GM21619 (cell line): ENCODE results near the gene PLD5.

Experiments used
- ATAC-seq: cut with Tn5 transposase; IDR thresholded peaks from one replicate; pipeline ENCODE4 v1.9.1; 2021; ENCODE audit not compliant: unreplicated experiment

PLD5 gene

DNA sequence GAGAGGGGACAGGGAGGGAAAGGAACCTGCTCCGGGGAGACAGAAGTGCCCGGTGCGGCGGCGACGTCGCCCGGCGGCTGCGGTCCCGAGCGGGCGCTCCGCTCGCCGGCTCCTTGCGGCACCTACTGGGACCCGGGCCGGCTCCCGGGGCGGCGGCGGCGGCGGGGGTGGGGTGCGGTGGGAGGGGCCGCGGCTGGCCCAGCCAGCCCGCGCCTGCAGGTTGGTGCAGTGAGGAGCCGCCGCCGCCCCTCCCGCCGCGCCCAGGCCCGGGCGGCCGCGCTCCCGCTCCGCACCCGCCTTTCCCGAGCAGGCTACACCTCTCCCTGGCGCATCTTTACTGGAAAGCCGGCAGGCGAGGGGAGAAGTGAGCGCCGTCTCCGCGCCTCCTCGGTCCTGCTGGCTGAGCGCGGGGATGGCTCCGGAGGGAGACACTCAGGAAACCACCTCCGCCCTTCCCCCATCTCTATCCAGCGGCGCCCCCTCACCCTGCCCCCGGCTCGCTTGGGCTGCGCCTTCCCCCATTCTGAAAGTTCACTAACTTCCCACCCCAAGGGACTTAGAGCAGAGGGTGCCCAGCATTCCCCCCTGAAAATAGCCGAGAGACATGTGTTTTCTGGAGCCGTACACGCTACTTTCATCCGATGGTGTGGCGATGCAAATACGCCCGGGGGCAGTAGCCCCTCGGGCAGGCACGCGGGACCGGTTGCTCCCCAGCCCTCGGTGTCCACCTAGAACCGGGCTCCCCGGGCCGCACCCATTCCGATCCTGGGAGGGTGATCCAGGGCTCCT, at the start of gene PLD5:
PLD5 (minus strand) TSS at position 127 of the 789 bp plus-strand sequence.
- no peak for ATAC-seq

DNA sequence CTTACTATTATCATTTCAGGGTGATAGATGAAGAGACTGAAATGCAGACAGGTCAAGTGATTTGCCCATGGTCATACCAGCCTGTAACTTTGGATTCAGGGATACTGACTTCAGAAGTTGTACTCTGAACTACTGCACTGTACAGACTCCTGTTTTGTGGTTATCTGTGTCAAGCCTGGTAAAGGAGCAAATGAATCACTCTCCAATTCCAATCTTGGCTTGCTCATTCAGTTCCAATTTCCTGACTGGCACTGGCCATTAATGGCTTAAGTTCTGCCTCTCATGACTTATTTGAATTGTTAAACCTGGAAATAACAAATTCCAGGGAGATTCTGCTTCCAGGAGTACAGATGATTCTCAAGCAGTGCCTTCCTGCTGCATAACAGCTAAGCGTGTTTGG, 45.4 kb upstream of the PLD5 start:
- ATAC-seq: no peak

DNA sequence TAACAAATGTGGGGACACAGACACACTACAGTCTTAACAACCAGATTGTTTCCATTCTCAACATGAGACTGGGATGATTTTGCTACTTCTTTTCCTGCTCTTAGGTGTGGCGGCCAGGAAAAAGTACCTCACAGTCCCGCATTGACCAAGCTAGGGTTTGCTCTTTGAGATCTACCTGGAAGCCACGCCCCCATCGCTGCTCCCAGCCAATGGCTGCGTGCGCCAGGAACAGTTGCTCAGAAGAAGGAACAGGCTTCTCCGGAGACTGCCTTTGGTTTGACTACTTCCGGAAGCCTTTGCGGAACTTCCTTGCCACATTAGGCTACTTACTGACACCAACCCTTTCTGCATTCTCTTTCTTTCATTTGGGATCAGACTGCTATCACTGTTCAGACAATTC, 44.2 kb upstream of the PLD5 start:
- ATAC-seq: no peak

DNA sequence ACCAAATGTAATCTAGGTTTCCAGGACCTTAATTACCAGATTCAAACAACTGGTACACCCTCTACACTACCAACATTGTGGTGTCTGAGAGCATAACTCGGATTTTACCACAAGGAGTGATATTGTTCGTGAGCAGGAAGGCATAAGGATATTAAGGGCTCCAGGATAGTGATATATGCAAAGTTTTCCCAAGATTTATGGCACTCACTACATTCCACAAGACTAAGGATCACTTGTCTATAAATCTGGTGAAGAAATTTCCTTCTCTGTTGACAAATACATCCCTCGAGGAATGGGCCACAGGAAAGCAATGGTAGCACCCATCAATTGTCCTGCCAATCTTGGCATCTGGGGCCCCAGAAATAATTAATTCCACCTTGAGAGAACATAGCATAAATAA, 43.1 kb upstream of the PLD5 start:
- ATAC-seq: no peak

DNA sequence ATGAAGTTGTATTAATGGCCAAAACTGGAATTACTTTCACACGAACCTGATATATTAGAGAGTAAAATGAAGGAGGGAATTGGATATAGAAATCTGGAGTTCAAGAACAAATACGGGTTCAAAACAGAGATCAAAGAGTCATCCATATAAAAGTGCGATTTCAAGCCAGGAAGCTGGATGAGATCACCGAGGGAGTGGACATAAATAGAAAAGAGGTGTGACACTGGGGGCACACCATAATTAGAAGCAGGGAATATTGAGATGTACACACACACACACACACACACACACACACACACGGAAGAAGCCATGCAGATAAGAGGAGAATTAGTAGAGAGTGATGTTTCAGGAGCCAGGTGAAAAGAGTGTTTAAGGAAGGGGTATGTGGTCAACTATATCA, 32.3 kb upstream of the PLD5 start:
- ATAC-seq: no peak

DNA sequence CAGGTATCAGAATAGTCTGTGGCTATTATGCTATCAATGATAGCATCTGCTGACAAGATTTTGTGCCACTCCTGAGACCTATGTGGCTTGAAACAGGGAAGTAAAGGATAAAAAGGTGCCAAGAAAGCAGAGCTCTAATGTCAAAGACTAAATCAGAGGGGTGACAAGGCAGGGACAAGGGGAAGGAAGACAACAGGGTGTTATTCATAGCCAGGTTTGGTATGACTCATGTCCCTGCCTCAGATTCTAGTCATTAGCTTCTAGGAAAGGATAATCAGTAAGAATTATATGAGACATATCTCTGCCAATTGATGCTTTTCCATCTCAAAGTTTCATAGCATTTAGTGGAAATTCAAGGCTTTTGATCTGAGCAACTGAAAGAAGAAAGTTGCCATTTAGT, 31.8 kb upstream of the PLD5 start:
- no peak for ATAC-seq

DNA sequence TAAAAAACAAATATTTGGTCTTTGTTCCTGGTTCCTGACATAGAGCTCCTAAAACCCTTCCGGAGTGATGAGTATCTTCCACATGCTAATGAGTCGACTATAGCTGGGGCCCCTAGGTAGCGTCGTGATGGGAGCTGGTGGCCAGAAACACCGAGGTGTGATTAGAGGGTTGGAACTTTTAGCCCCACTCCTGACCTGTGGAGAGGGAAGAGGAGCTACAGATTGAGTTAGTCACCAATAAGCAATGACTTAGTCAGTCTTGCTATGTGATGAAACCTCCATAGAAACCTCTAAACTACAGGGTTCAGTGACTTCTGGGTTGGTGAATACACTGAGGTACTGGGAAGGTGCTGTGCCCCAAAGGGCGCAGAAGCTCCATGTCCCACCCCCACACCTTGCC, 30.1 kb upstream of the PLD5 start:
- ATAC-seq: no peak

DNA sequence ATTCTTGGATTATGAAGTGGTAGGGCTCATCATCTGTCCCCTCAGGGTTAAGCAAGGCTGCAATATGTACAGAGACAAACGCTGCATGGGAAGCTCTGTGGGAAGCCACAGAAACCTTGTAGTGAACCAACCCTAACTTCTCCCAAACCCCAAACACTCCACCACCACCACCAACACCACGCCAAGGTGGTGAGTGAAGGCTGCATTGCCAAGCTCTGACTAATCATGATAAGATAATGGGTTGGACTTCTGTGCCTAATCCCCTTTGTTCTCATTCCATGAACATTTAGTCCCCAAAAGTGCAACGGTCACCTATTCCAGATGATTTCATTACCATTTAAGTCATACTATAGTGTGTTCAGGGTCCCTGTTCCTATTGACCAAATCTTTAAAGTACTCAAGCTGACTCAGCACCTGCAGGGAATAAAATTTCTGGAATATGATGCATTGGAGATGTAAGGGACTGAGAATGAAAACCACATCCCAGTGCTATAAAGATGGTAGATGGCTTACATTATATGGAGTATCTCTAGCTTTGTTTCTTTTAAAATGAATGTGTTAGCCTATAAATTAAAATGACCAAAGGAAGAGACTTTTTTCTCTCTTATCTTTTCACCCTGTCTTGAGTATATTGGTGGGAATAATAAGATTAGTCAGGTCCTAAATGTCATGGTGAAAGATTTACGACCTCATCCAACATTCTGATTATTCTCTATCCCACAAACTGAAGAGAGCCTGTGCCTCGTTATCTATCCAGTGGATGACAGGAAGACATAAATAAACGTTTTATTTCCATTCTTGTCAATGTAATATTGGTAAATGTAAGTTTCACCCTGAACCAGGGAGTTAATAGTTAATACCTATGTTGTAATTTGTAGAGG, 22.6 kb upstream of the PLD5 start:
- no peak for ATAC-seq

DNA sequence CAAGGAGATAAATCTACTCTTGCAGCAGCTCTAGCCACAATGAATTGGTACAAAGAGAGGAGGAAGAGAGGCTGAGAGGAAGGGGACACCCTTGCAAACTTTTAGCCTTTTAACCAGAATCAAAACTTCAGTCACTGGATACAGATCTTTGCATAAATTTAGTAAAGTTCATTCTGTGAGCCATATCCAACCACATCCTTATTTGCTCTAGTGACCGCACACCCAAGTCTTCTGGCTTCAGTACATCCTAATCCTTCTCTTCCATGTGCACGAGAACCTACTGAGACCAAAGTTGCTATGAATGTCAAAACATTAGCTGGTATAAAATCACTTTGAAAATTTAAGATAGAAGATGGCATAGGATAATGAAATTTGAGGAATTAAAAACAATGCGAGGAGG, 21.9 kb upstream of the PLD5 start:
- ATAC-seq: no peak

DNA sequence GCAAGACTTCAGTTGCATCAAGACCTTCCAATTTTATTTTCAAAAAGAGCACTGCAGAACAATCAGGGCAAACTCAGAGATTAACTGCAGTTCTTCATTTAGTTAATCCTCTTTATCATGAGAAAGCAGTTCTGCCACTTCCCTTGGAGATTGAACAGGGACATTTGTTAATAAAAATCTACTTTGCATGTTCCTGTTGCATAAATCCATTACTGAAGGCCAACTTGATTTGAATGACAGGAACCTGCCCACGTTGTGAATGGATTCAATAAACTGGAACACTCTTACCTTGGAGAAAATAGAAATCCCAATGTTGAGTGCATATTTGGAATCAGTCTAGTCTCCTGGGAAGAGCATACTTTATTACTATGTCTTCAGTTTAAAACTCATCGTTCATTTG, 19.6 kb upstream of the PLD5 start:
- ATAC-seq: no peak

DNA sequence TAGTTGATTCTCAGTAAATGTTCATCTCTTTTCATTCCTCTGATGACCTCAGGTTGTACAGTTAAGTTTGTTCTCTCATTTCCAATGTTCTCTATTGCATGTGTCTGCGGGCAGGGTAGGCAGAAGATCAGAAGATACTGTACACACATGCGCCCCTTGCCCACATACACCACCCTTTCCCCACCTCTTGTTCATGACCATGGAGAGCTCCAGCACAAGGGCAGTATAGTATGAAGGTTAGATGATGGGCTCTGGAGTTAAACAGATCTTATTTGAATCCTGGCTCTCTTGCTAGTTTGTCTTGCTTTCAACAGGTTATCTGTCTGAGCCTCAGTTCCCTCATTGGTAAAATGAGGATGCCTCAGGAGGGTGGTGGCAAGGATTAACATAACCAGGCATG, 17.8 kb upstream of the PLD5 start:
- ATAC-seq: no peak

DNA sequence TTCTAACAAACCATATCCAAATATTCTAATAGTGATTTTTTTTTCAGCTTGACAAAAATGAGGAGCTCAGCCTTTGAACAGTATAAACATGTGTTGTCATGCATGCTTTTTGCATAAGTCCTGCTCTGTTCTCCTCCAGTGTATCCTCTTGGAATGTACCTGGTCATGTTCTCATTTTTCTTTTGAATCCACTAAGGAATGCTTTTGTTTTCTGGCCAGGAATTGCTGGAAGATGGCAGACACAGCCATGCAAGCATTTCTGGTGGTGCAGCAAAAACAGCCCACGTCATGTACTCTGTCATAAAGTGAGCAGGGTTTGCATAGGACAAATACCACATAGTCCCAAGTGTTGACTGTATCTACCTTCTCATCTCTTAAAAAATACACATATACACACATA, 11.5 kb upstream of the PLD5 start:
- ATAC-seq: no peak

DNA sequence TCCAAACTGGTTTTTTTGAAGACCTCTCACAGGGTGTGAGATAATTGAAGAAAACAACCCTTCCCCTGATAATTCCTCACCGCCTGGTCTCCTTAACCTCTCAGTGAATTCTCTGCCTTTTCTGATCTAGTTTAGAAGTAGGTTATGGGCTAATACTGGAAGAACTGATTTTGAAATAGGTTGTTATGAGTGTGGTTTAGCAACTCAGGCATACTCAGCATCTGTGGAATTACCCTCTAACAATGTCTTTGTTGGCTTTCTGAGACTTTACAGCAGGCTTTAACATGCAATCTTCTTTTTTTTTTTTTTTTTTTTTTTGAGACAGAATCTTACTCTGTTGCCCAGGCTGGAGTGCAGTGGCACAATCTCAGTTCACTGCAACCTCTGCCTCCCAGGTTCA, 10.3 kb upstream of the PLD5 start:
- ATAC-seq: no peak

DNA sequence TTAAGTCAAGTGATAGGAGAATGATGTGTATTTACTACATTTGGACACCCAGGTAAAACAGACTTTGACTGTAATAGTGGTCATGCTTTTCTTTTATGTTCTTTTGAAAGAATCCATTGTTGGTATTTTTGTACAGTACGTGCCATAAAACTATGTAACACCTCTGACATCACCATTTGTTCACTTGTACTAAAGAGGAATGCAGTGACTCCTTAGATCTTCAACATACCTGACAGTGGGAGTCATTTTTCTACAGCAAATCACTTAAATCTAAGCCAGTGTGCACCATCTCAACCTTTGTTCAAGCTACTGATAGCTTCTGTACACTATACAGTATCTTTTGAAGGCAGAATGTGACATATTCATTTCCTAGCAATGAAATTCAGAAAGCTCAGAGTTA, 6.3 kb upstream of the PLD5 start:
- no peak for ATAC-seq

DNA sequence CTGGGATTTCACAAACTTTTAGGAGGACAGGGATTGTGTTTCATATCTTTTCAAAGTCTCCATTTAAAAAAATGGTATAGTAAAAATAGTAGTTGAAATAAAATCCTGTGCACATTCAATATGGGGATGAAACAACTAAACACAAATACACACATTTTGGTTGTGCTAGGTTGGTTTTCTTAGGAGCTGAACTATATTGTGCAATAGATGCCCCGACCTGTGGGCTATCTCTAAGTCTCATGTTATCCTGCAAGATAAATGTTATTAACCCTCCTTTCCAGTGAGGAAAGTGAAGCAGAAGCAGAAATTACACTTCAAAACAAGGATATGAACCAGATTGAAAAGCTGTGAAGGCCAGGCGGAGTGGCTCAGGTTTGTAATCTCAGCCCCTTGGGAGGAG, 1.3 kb upstream of the PLD5 start:
- ATAC-seq: no peak

DNA sequence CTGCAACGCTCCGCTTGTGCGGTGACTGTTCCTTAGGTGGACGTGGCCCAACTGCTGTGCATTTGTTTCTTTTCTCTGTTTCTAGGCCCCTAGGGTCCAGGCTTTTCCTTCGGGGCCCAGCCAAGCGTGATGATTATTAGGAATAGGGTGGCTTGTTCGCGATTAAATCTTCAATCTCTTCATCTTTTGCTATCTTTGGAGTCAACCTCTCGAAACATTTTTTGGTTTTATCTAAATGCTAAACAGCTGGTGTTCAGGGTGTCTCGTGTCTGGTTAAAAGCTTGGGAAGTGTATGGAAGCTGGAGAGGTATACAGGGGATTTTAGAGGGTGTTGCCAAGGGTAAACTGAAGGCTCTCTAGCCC, 844 bp upstream of the PLD5 start:
- no peak for ATAC-seq

DNA sequence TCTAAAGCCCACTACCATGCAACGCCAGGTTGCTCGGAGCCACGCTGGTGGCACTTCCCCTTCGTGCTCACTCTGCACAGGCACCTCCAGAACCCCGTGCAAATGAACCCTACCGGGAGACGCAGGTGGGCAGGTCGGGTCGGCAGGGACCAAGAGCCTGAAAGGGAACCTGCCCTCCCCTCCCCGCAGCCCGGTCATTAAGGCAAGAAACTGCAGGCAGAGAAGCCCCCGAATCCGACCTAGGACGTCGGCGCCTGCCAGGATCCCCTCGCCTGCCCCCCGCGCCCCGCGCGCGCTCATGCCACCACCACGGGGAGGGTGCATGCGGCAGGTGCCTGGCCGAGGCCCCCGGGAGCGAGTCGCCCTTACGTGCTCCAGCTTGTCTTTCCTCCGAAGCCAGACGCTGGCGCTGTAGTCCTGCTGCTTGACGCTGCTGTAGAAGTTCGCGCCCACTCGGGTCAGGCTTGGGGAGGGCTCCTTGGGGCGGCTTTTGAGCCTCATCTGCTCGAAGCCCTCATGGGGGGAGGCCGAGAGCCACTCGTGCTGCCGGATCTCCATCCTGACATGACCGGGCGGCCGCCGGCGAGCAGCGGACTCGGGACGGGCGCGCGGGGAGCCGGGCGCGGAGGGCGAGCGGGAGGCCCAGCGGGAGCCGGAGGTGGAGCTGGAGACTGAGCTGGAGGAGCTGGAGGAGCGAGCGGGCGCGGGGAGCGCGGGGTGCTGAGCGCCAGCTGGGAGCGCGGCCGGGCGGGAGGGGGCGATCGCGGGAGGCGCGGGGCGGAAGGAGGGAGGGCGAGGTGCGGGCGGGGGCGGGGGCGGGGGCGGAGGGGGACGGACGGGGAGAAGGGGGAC, 552 bp downstream of the PLD5 start:
- no peak for ATAC-seq

DNA sequence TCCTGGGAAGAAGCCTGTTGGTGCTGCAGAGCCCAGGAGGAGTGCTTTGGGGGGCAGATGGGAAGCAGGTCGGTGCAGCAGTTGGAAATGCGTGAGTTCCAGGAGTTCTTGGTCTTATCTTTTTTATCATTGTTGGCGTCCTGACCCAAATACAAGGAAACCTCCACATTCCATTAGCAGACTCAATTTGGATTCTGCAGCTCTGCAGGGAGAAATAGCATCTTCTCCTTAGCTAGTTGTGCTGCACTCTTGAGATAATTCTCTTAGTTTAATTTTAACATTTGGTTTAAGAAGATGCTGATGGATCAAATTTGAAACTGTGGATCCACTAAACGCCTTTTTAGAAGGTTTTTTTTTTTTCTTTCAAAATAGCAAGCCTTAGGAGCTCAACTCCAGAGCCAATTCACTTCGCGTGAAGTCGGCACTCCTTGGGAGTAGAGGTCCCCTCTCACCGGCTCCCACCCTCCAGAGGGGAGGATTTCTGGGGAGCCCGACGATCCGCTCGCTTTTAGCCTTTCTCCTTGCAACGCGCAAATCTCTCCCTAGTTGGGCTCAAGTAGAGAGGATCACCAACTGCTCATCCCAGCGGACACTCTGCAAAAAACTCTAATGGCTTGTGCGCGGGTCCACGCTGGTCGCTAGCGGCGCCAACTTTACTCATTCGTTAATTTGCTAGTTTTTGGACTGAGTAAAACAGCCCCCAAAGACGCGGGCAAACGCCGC, 1.3 kb downstream of the PLD5 start:
- ATAC-seq: no peak

DNA sequence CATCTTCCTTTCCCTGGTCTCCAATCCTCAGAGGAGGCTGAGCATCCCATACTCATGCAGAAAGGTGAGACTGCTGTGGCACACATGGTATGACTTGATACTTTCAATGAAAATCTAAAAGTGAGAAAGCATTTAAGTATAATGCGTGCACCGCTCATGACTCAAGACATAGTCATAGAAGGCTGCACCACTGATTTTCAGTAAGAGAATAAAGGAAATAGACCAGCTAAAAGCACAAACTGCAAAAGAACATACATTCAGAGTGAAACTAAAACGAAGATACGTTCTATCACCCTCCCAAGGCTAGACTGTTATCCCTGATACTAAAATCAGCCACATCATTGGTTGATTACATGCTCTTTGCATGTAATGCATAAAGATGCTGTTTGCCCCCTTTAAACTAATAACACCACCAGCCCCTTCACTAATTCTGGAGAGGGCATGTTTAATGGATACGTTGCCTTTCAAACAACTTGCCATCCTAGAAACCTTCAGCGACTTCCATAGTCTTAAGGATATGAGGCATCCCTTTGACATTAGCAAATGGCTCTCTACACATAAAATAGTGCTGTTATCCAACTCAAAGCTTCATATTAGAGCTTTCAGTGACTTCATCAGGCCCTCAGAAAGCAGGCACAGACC, 2.1 kb downstream of the PLD5 start:
- ATAC-seq: no peak

DNA sequence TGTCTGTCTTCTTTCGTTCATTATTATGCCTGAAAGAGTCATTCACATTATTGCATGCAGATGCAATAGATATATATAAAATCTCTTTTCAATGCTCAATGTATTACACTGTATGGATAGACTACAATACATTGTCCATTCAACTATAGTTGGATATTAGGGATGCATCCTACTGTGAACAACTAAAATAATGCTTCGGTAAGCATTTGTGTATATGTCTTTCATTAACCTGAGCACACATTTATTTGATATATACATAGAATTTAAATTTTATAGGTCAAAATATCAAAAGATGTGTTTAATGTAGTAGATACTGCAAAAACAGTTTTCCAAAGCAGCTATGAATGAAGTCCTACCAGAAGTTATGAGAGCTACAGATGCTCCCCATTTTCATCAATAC, 8.9 kb downstream of the PLD5 start:
- no peak for ATAC-seq
